GM19438 (cell line): ENCODE results near the gene MMP14.
A peak's percentile ranks its signal among the peaks of the same experiment; 100 is the strongest.
"Not testable (repeated sequence)": the region's sequence is repeated elsewhere in the genome, so short reads cannot be mapped to it uniquely, and the experiment has no call there.

Experiments
- ATAC-seq: cut with Tn5 transposase; IDR thresholded peaks from one replicate; pipeline ENCODE4 v1.9.1; 2021; ENCODE audit warnings: low read depth; ENCODE audit not compliant: unreplicated experiment

MMP14 gene

GRCh38 chr14:22839159-22839779, 2.9 kb downstream of the MMP14 start:
- no peak for ATAC-seq

- no peak for ATAC-seq
Measured at GRCh38 chr14:22841311-22841710, 4.9 kb downstream of the MMP14 start.

GRCh38 chr14:22841769-22842168, 5.4 kb downstream of the MMP14 start:
- no peak for ATAC-seq

GRCh38 chr14:22842211-22843122, 6.1 kb downstream of the MMP14 start:
- ATAC-seq: no peak

- ATAC-seq: no peak
Measured at GRCh38 chr14:22843123-22843925, 6.9 kb downstream of the MMP14 start.

- ATAC-seq: no peak
Measured at GRCh38 chr14:22844221-22845102, 8.1 kb downstream of the MMP14 start.

GRCh38 chr14:22845103-22845394, 8.7 kb downstream of the MMP14 start:
- ATAC-seq: no peak

- no peak for ATAC-seq
Measured at GRCh38 chr14:22845821-22846625, 9.6 kb downstream of the MMP14 start.

GRCh38 chr14:22846811-22847307, 10.5 kb downstream of the MMP14 start:
- no peak for ATAC-seq

- ATAC-seq: no peak
Measured at GRCh38 chr14:22847661-22848341, 11.4 kb downstream of the MMP14 start.

GRCh38 chr14:22848351-22849164, 12.2 kb downstream of the MMP14 start:
- ATAC-seq: no peak

- no peak for ATAC-seq
Measured at GRCh38 chr14:22849212-22849819, 12.9 kb downstream of the MMP14 start.

GRCh38 chr14:22850944-22851764, 14.8 kb downstream of the MMP14 start:
- no peak for ATAC-seq

- ATAC-seq: not testable (repeated sequence)
Measured at GRCh38 chr14:22852178-22852577, 15.8 kb downstream of the MMP14 start.

GRCh38 chr14:22852599-22852939, 16.2 kb downstream of the MMP14 start:
- ATAC-seq: no peak

- peak; percentile 75 for ATAC-seq
Measured at GRCh38 chr14:22852940-22853767, 16.8 kb downstream of the MMP14 start.
